GM23338 (cell line): ENCODE data around the gene ASAP2. TPM values are rescaled to one million over a fixed set of nuclear protein-coding genes. Genes with fewer than 3 reads are reported as not detected.

Experiments used
- ATAC-seq: fragments of 200-7000 bp; cut with Tn5 transposase; 3 replicates; pipeline ENCODE4 v1.9.1; 2020
- DNase-seq: peaks from one replicate; pipeline ENCODE4 v3.0.0-alpha.2; 2015; ENCODE audit warnings: low spot score
- H2AFZ ChIP-seq: fragments of 200-600 bp; sonication (generic); 2 replicates; pipeline ENCODE4 v1.8.0; 2016; ENCODE audit warnings: antibody characterized with exemption, mild to moderate bottlenecking, moderate library complexity
- H3F3A ChIP-seq: fragments of 200-600 bp; sonication (generic); replicated peaks from 2 replicates; pipeline ENCODE4 v1.8.0; 2017; ENCODE audit warnings: antibody characterized with exemption, mixed run types, low read depth
- H3K27ac ChIP-seq: fragments of 200-600 bp; sonication (generic); 2 replicates; pipeline ENCODE4 v1.6.1; 2016; ENCODE audit warnings: low read depth
- H3K27me3 ChIP-seq: fragments of 200-600 bp; sonication (generic); 2 replicates; pipeline ENCODE4 v1.8.0; 2016; ENCODE audit warnings: mild to moderate bottlenecking, mixed run types, moderate library complexity; ENCODE audit not compliant: insufficient read depth
- H3K36me3 ChIP-seq: fragments of 200-600 bp; sonication (generic); 2 replicates; pipeline ENCODE4 v1.8.0; 2016; ENCODE audit warnings: mild to moderate bottlenecking; ENCODE audit not compliant: insufficient read depth
- H3K4me1 ChIP-seq: fragments of 200-600 bp; sonication (generic); 2 replicates; pipeline ENCODE4 v1.8.0; 2016; ENCODE audit warnings: mild to moderate bottlenecking, moderate library complexity; ENCODE audit not compliant: insufficient read depth
- H3K4me2 ChIP-seq: fragments of 200-600 bp; sonication (generic); 2 replicates; pipeline ENCODE4 v1.7.1; 2017; ENCODE audit warnings: mixed run types
- H3K4me3 ChIP-seq: fragments of 200-600 bp; sonication (generic); 2 replicates; pipeline ENCODE4 v1.6.1; 2016; ENCODE audit warnings: mixed run types
- H3K79me2 ChIP-seq: fragments of 200-600 bp; sonication (generic); replicated peaks from 2 replicates; pipeline ENCODE4 v1.8.0; 2017; ENCODE audit warnings: mild to moderate bottlenecking; ENCODE audit not compliant: insufficient read depth
- H3K9me2 ChIP-seq: fragments of 200-600 bp; sonication (generic); 2 replicates; pipeline ENCODE4 v1.8.0; 2017; ENCODE audit not compliant: insufficient read depth
- H4K20me1 ChIP-seq: fragments of 200-600 bp; sonication (generic); replicated peaks from 2 replicates; pipeline ENCODE4 v1.8.0; 2017; ENCODE audit warnings: mild to moderate bottlenecking; ENCODE audit not compliant: insufficient read depth
- H3K27ac Mint-ChIP-seq: 2 replicates; pipeline ENCODE4 v1.8.0; 2020; ENCODE audit warnings: inconsistent platforms, mild to moderate bottlenecking, moderate library complexity, mixed read lengths
- H3K27me3 Mint-ChIP-seq: 3 replicates; pipeline ENCODE4 v1.8.0; 2022; ENCODE audit warnings: low read depth, mild to moderate bottlenecking, moderate library complexity, mixed read lengths, inconsistent platforms; ENCODE audit not compliant: insufficient read depth, poor library complexity
- H3K36me3 Mint-ChIP-seq: 3 replicates; pipeline ENCODE4 v1.8.0; 2021; ENCODE audit warnings: low read depth, mild to moderate bottlenecking, inconsistent platforms, moderate library complexity, mixed read lengths
- H3K4me1 Mint-ChIP-seq: 3 replicates; pipeline ENCODE4 v1.8.0; 2020; ENCODE audit warnings: mild to moderate bottlenecking, inconsistent platforms, mixed read lengths
- H3K4me3 Mint-ChIP-seq: 3 replicates; pipeline ENCODE4 v1.8.0; 2021; ENCODE audit warnings: moderate library complexity, mild to moderate bottlenecking, inconsistent platforms, mixed read lengths
- H3K9me3 Mint-ChIP-seq: 3 replicates; pipeline ENCODE4 v1.8.0; 2020; ENCODE audit warnings: moderate library complexity, mild to moderate bottlenecking, inconsistent platforms, mixed read lengths
- CREB1 ChIP-seq: fragments of 250-450 bp; sonication (Bioruptor Pico); IDR thresholded peaks from 2 replicates; pipeline ENCODE4 v1.5.0; 2020; ENCODE audit warnings: low read depth, mild to moderate bottlenecking, moderate library complexity
- EZH2 ChIP-seq: fragments of 200-600 bp; sonication (generic); IDR thresholded peaks from one replicate; pipeline ENCODE4 v1.8.0; 2017; ENCODE audit warnings: antibody characterized with exemption, mild to moderate bottlenecking, low read depth; ENCODE audit not compliant: unreplicated experiment
- EZH2phosphoT487 ChIP-seq: fragments of 200-600 bp; sonication (generic); IDR thresholded peaks from one replicate; pipeline ENCODE4 v1.8.1; 2018; ENCODE audit warnings: antibody characterized with exemption; ENCODE audit not compliant: unreplicated experiment
- JUNB ChIP-seq: IDR thresholded peaks from one replicate; pipeline ENCODE4 v1.6.1; 2016; ENCODE audit warnings: antibody characterized with exemption; ENCODE audit not compliant: unreplicated experiment
- NANOG ChIP-seq: IDR thresholded peaks from 2 replicates; pipeline ENCODE4 v1.6.1; 2016; ENCODE audit warnings: antibody characterized with exemption, borderline replicate concordance
- POLR2AphosphoS5 ChIP-seq: IDR thresholded peaks from 2 replicates; pipeline ENCODE4 v1.6.1; 2016; ENCODE audit warnings: antibody characterized with exemption, low read depth
- REST ChIP-seq: IDR thresholded peaks from one replicate; pipeline ENCODE4 v1.6.1; 2018; ENCODE audit warnings: antibody characterized with exemption; ENCODE audit not compliant: unreplicated experiment
- STAT1 ChIP-seq: IDR thresholded peaks from one replicate; pipeline ENCODE4 v1.6.1; 2016; ENCODE audit warnings: antibody characterized with exemption; ENCODE audit not compliant: unreplicated experiment
- ZNF114 ChIP-seq: fragments of 250-450 bp; sonication (Bioruptor Pico); IDR thresholded peaks from 2 replicates; pipeline ENCODE4 v1.5.0; 2020; ENCODE audit warnings: mild to moderate bottlenecking, moderate library complexity
- ZNF331 ChIP-seq: fragments of 250-450 bp; sonication (Bioruptor Pico); IDR thresholded peaks from 2 replicates; pipeline ENCODE4 v1.5.0; 2020; ENCODE audit warnings: low read depth, mild to moderate bottlenecking, moderate library complexity
- ZNF462 ChIP-seq: fragments of 250-450 bp; sonication (Bioruptor Pico); IDR thresholded peaks from 2 replicates; pipeline ENCODE4 v1.5.0; 2020; ENCODE audit warnings: mild to moderate bottlenecking, moderate library complexity
- polyA plus RNA-seq: library from polyadenylated mRNA; unstranded; fragments of >200 nt; fragmentation: Nextera tagmentation; extraction: Ambion mirVana; gene quantifications from 2 replicates; pipeline ENCODE4 v1.2.1, GENCODE V29; 2016
- total RNA-seq: library from RNA; depleted of rRNA; stranded (reverse); fragments of >200 nt; shearing (Covaris generic); gene quantifications from 2 replicates; pipeline ENCODE4 v1.2.3, GENCODE V29; 2014
- TF ChIP-seq, protein P1 (sequence below), 2 experiments: fragments of 200-600 bp in 1 of 2; sonication (generic) in 1 of 2; conservative IDR thresholded peaks; 2 replicates each; pipeline versions ENCODE4 v1.5.1 to v1.6.1; 2016 to 2017; ENCODE audit warnings: antibody characterized with exemption in 2 of 2, low read depth in 2 of 2, mild to moderate bottlenecking in 2 of 2, moderate library complexity in 1 of 2
- TF ChIP-seq, protein P2 (sequence below): IDR thresholded peaks from 2 replicates; pipeline ENCODE4 v1.6.1; 2016; ENCODE audit warnings: antibody characterized with exemption

Gene ASAP2
- total and polyA plus RNA-seq, 2 experiments from 2014 or later, result 2.6 to 15.6 TPM

- Mint-ChIP-seq H3K9me3 (no peaks in the 10 kb centered on the region), H3K4me1 (peaks cover 18% of the 10 kb centered on the region), H3K36me3 (no peaks in the 10 kb centered on the region), H3K4me3 (no peak overlapping the region), H3K27ac (no peak overlapping the region), H3K27me3 (no peaks in the 10 kb centered on the region)
- Histone ChIP-seq H3K27ac (no peak overlapping the region), H3K79me2 (no peaks in the 10 kb centered on the region), H4K20me1 (peaks cover 8% of the 10 kb centered on the region; the same call in 1 of the 2 replicates), H3K9me2 (no peaks in the 10 kb centered on the region), H2AFZ (no peak overlapping the region), H3K36me3 (no peaks in the 10 kb centered on the region), H3K4me1 (0 out of 2 replicates have a peak, but pooled peaks cover 4% of the 10 kb centered on the region), H3K4me3 (no peak overlapping the region), H3F3A (no peaks in the 10 kb centered on the region), H3K27me3 (no peaks in the 10 kb centered on the region), H3K4me2 (no peak overlapping the region)
- TF ChIP-seq CREB1 (no peak), EZH2 (no peak), STAT1 (no peak), NANOG (no peak), REST (no peak), POLR2AphosphoS5 (no peak), ZNF114 (CRISPR knock-in tag) (no peak), ZNF462 (CRISPR knock-in tag) (no peak), JUNB (no peak), ZNF331 (no peak), EZH2phosphoT487 (no peak)
- TF ChIP-seq, protein P1, sequence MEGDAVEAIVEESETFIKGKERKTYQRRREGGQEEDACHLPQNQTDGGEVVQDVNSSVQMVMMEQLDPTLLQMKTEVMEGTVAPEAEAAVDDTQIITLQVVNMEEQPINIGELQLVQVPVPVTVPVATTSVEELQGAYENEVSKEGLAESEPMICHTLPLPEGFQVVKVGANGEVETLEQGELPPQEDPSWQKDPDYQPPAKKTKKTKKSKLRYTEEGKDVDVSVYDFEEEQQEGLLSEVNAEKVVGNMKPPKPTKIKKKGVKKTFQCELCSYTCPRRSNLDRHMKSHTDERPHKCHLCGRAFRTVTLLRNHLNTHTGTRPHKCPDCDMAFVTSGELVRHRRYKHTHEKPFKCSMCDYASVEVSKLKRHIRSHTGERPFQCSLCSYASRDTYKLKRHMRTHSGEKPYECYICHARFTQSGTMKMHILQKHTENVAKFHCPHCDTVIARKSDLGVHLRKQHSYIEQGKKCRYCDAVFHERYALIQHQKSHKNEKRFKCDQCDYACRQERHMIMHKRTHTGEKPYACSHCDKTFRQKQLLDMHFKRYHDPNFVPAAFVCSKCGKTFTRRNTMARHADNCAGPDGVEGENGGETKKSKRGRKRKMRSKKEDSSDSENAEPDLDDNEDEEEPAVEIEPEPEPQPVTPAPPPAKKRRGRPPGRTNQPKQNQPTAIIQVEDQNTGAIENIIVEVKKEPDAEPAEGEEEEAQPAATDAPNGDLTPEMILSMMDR (conservative IDR thresholded peaks at IDR 0.05; ENCODE audit: low read depth in 2 of 2), result no peak
- TF ChIP-seq, protein P2, sequence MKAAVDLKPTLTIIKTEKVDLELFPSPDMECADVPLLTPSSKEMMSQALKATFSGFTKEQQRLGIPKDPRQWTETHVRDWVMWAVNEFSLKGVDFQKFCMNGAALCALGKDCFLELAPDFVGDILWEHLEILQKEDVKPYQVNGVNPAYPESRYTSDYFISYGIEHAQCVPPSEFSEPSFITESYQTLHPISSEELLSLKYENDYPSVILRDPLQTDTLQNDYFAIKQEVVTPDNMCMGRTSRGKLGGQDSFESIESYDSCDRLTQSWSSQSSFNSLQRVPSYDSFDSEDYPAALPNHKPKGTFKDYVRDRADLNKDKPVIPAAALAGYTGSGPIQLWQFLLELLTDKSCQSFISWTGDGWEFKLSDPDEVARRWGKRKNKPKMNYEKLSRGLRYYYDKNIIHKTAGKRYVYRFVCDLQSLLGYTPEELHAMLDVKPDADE, result no peak
- ATAC-seq (no peak), DNase-seq (no peak)
Measured at GRCh38 chr2:9313443-9313842, 106.8 kb downstream of the ASAP2 start.
